ENCODE measurements around the gene MLKL. TPM values are rescaled to one million over a fixed set of nuclear protein-coding genes. Genes with fewer than 3 reads are reported as not detected.

MLKL gene
- total and polyA plus RNA-seq, 2 donors from 2014 or later, result 7.3 to 19.4 TPM

GRCh38 chr16:74720579-74720978 lies 19.9 kb upstream of the MLKL start:
- no peak overlapping the region for H3K27ac ChIP-seq (ENCODE audit: low read depth in 2 of 2, low read length in 2 of 2)
- H3K4me1 ChIP-seq (ENCODE audit: control insufficient read depth in 2 of 3, insufficient read depth in 2 of 3, low read depth in 1 of 3, low read length in 3 of 3), result no peaks in the 10 kb centered on the region
- FAIRE-seq (no peak), DNase-seq (no peak)
- no peak overlapping the region for H3K4me3 ChIP-seq (ENCODE audit: low read length in 3 of 3)
- no peak overlapping the region for H3K9ac ChIP-seq (ENCODE audit: low read length in 3 of 3)
- H3K9me3 ChIP-seq (ENCODE audit: control insufficient read depth in 2 of 3, insufficient read depth in 1 of 3, low read length in 3 of 3), result no peaks in the 10 kb centered on the region
- intact Hi-C loops (cut with DNase I), result no loop called here
- no peak for TF ChIP-seq CTCF (IDR thresholded peaks at IDR 0.05; ENCODE audit: borderline replicate concordance, extremely low read depth, insufficient read depth)
- no peaks in the 10 kb centered on the region for H3K27me3 ChIP-seq (ENCODE audit: control insufficient read depth, insufficient read depth, low read length)
- H3K36me3 ChIP-seq (ENCODE audit: control insufficient read depth in 2 of 3, insufficient read depth in 3 of 3, low read length in 3 of 3), result no peaks in the 10 kb centered on the region

- no peak for TF ChIP-seq CTCF (IDR thresholded peaks at IDR 0.05; ENCODE audit: borderline replicate concordance, extremely low read depth, insufficient read depth)
- Histone ChIP-seq H3K4me3 (ENCODE audit: low read length in 3 of 3) (no peak overlapping the region), H3K4me1 (ENCODE audit: control insufficient read depth in 2 of 3, insufficient read depth in 2 of 3, low read depth in 1 of 3, low read length in 3 of 3) (no peaks in the 10 kb centered on the region), H3K9ac (ENCODE audit: low read length in 3 of 3) (no peak overlapping the region), H3K36me3 (ENCODE audit: control insufficient read depth in 2 of 3, insufficient read depth in 3 of 3, low read length in 3 of 3) (no peaks in the 10 kb centered on the region), H3K27me3 (ENCODE audit: control insufficient read depth, insufficient read depth, low read length) (no peaks in the 10 kb centered on the region), H3K9me3 (ENCODE audit: control insufficient read depth in 2 of 3, insufficient read depth in 1 of 3, low read length in 3 of 3) (no peaks in the 10 kb centered on the region), H3K27ac (ENCODE audit: low read depth in 2 of 2, low read length in 2 of 2) (no peak overlapping the region)
- DNase-seq (no peak), FAIRE-seq (no peak)
- intact Hi-C loops (cut with DNase I), result no loop called here
Measured at GRCh38 chr16:74718741-74719610, 18.3 kb upstream of the MLKL start.

GRCh38 chr16:74718140-74718539 lies 17.5 kb upstream of the MLKL start:
- Histone ChIP-seq H3K36me3 (ENCODE audit: control insufficient read depth in 2 of 3, insufficient read depth in 3 of 3, low read length in 3 of 3) (no peaks in the 10 kb centered on the region), H3K27me3 (ENCODE audit: control insufficient read depth, insufficient read depth, low read length) (no peaks in the 10 kb centered on the region), H3K4me1 (ENCODE audit: control insufficient read depth in 2 of 3, insufficient read depth in 2 of 3, low read depth in 1 of 3, low read length in 3 of 3) (no peaks in the 10 kb centered on the region), H3K27ac (ENCODE audit: low read depth in 2 of 2, low read length in 2 of 2) (no peak overlapping the region), H3K9ac (ENCODE audit: low read length in 3 of 3) (no peak overlapping the region), H3K9me3 (ENCODE audit: control insufficient read depth in 2 of 3, insufficient read depth in 1 of 3, low read length in 3 of 3) (no peaks in the 10 kb centered on the region), H3K4me3 (ENCODE audit: low read length in 3 of 3) (no peak overlapping the region)
- intact Hi-C loops (cut with DNase I), result no loop called here
- no peak for FAIRE-seq
- TF ChIP-seq CTCF (IDR thresholded peaks at IDR 0.05; ENCODE audit: borderline replicate concordance, extremely low read depth, insufficient read depth), result no peak
- no peak for DNase-seq
